ENCODE data around the gene YEATS2.

DNA sequence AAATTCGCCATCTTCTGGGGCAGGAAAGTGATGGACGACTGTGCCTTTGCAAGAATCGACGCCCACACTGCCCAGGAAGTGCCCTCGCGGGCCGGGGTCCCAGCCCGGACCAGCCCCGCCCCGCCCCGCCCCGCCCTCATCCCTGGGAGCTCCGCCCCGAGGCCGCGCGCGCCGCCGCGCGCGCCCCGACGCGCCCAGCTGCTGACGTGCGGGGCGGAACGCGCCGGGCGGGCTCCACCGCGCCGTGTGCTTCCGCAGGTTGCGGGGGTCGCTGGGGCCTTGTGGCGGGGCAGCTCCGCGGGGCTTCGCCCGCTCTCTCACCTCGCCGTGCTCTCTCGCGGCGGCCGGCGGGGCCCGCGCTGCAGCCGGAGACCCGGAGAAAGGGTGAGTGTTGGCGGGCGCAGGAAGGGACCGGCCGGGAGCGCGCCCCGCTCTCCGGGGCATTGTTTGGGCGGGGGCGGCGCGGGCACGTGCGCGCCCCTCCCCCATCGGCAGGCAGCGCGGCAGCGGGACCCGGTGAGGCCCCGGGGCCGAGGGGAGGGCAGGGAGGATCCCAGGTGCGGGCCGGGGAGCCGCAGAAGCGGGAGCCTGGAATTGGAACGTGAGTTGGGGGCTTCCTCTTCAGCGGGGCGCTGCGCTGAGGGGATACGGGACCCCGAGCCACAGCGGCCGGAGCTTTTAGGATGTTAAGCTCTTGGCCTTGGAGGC lies at the start of gene YEATS2:
- peak in 1 of 2 donors; percentile 31 for TF ChIP-seq POLR2AphosphoS5 (IDR thresholded peaks at IDR 0.05)
- TF ChIP-seq, protein P1, sequence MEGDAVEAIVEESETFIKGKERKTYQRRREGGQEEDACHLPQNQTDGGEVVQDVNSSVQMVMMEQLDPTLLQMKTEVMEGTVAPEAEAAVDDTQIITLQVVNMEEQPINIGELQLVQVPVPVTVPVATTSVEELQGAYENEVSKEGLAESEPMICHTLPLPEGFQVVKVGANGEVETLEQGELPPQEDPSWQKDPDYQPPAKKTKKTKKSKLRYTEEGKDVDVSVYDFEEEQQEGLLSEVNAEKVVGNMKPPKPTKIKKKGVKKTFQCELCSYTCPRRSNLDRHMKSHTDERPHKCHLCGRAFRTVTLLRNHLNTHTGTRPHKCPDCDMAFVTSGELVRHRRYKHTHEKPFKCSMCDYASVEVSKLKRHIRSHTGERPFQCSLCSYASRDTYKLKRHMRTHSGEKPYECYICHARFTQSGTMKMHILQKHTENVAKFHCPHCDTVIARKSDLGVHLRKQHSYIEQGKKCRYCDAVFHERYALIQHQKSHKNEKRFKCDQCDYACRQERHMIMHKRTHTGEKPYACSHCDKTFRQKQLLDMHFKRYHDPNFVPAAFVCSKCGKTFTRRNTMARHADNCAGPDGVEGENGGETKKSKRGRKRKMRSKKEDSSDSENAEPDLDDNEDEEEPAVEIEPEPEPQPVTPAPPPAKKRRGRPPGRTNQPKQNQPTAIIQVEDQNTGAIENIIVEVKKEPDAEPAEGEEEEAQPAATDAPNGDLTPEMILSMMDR (IDR thresholded peaks at IDR 0.05), result no peak
- TF ChIP-seq POLR2A (IDR thresholded peaks at IDR 0.05), result peak in 2 of 4 donors; percentile 71 to 79
- TF ChIP-seq EP300 (IDR thresholded peaks at IDR 0.05), result no peak
